GM18867 (cell line): ENCODE measurements around the gene C4orf50.
"Not testable (repeated sequence)": the region's sequence is repeated elsewhere in the genome, so short reads cannot be mapped to it uniquely, and the experiment has no call there.

Source experiments
- ATAC-seq: cut with Tn5 transposase; IDR thresholded peaks from one replicate; pipeline ENCODE4 v1.9.1; 2021; ENCODE audit warnings: mild to moderate bottlenecking, moderate library complexity; ENCODE audit not compliant: unreplicated experiment

C4orf50 gene

GRCh38 chr4:5869966-5870619 lies 148.1 kb downstream of the C4orf50 start:
- no peak for ATAC-seq

- no peak for ATAC-seq
Observed at GRCh38 chr4:5867866-5868265, 150.4 kb downstream of the C4orf50 start.

- no peak for ATAC-seq
Observed at GRCh38 chr4:5866841-5867813, 151.1 kb downstream of the C4orf50 start.

GRCh38 chr4:5865896-5866599 lies 152.2 kb downstream of the C4orf50 start:
- ATAC-seq, result no peak

GRCh38 chr4:5863461-5864113 lies 154.6 kb downstream of the C4orf50 start:
- ATAC-seq, result no peak

- ATAC-seq, result no peak
Observed at GRCh38 chr4:5858020-5858769, 160.0 kb downstream of the C4orf50 start.

- no peak for ATAC-seq
Observed at GRCh38 chr4:5857199-5857598, 161.0 kb downstream of the C4orf50 start.

- not testable (repeated sequence) for ATAC-seq
Observed at GRCh38 chr4:5856362-5856761, 161.9 kb downstream of the C4orf50 start.

GRCh38 chr4:5854929-5855328 lies 163.3 kb downstream of the C4orf50 start:
- ATAC-seq, result no peak

- ATAC-seq, result no peak
Observed at GRCh38 chr4:5852523-5853202, 165.6 kb downstream of the C4orf50 start.

- ATAC-seq, result no peak
Observed at GRCh38 chr4:5851637-5852301, 166.5 kb downstream of the C4orf50 start.
